WTC11 (cell line): ENCODE data around the gene NAP1L5. TPM values are rescaled to one million over a fixed set of nuclear protein-coding genes. Genes with fewer than 3 reads are reported as not detected.

Experiments used
- ATAC-seq: fragments of 200-7000 bp; cut with Tn5 transposase; 2 replicates; pipeline ENCODE4 v1.10.0; 2021; ENCODE audit warnings: mild to moderate bottlenecking, moderate library complexity
- CTCF ChIA-PET: fragments of 300-600 bp; sonication (Branson Sonifier 250); formaldehyde crosslinking; loops from one replicate; lab custom pipeline; 2021; ENCODE audit warnings: antibody characterized with exemption; lab: Charles Lee
- POLR2A ChIA-PET: fragments of 350-600 bp; sonication (Branson Sonifier 250); formaldehyde crosslinking; loops from one replicate; lab custom pipeline; 2021; ENCODE audit warnings: antibody characterized with exemption; lab: Charles Lee
- DNase-seq: peaks from one replicate; pipeline ENCODE4 v3.0.0; 2021; ENCODE audit warnings: low spot score
- H3K27ac Mint-ChIP-seq: 2 replicates; pipeline ENCODE4 v1.8.0; 2021; ENCODE audit warnings: mixed read lengths
- H3K27me3 Mint-ChIP-seq: 2 replicates; pipeline ENCODE4 v1.8.0; 2021; ENCODE audit warnings: low read depth, mild to moderate bottlenecking, moderate library complexity, mixed read lengths
- H3K36me3 Mint-ChIP-seq: 2 replicates; pipeline ENCODE4 v1.8.0; 2021; ENCODE audit warnings: mixed read lengths
- H3K4me1 Mint-ChIP-seq: 2 replicates; pipeline ENCODE4 v1.8.0; 2022; ENCODE audit warnings: mixed read lengths
- H3K4me3 Mint-ChIP-seq: 2 replicates; pipeline ENCODE4 v1.8.0; 2021; ENCODE audit warnings: mild to moderate bottlenecking, moderate library complexity, mixed read lengths
- H3K9me3 Mint-ChIP-seq: 2 replicates; pipeline ENCODE4 v1.8.0; 2021; ENCODE audit warnings: mixed read lengths
- CBFB ChIP-seq: sonication (generic); formaldehyde crosslinking; IDR thresholded peaks from 2 replicates; pipeline ENCODE4 v1.8.1; 2022; ENCODE audit warnings: mild to moderate bottlenecking, low read depth, missing genetic modification reagents
- CREB1 ChIP-seq: sonication (generic); formaldehyde crosslinking; IDR thresholded peaks from 2 replicates; pipeline ENCODE4 v1.8.0; 2023; ENCODE audit warnings: mild to moderate bottlenecking, missing genetic modification reagents
- EMX1 ChIP-seq: fragments of 250-450 bp; sonication (Bioruptor Pico); IDR thresholded peaks from 2 replicates; pipeline ENCODE4 v1.8.0; 2021; ENCODE audit warnings: mild to moderate bottlenecking
- ETV6 ChIP-seq: sonication (generic); formaldehyde crosslinking; IDR thresholded peaks from 2 replicates; pipeline ENCODE4 v1.8.1; 2022; ENCODE audit warnings: mild to moderate bottlenecking, missing genetic modification reagents
- FOXP1 ChIP-seq: sonication (generic); formaldehyde crosslinking; IDR thresholded peaks from 2 replicates; pipeline ENCODE4 v1.8.0; 2022; ENCODE audit warnings: missing genetic modification reagents, mild to moderate bottlenecking, moderate library complexity, borderline replicate concordance
- GTF2I ChIP-seq: fragments of 250-450 bp; sonication (Bioruptor Pico); conservative IDR thresholded peaks from 2 replicates; pipeline ENCODE4 v1.4.0; 2021; ENCODE audit warnings: mild to moderate bottlenecking
- HMGA2 ChIP-seq: fragments of 250-450 bp; sonication (Bioruptor Pico); IDR thresholded peaks from 2 replicates; pipeline ENCODE4 v1.4.0; 2021; ENCODE audit warnings: mild to moderate bottlenecking, moderate library complexity
- JAZF1 ChIP-seq: fragments of 250-450 bp; sonication (Bioruptor Pico); IDR thresholded peaks from 2 replicates; pipeline ENCODE4 v1.9.0; 2021; ENCODE audit warnings: moderate library complexity, mild to moderate bottlenecking, inconsistent platforms
- KAT7 ChIP-seq: sonication (generic); formaldehyde crosslinking; IDR thresholded peaks from 2 replicates; pipeline ENCODE4 v1.8.1; 2023; ENCODE audit warnings: missing genetic modification reagents, mild to moderate bottlenecking, borderline replicate concordance
- NFE2L1 ChIP-seq: sonication (generic); formaldehyde crosslinking; IDR thresholded peaks from 2 replicates; pipeline ENCODE4 v1.8.1; 2023; ENCODE audit warnings: missing genetic modification reagents
- NR1H2 ChIP-seq: sonication (generic); formaldehyde crosslinking; IDR thresholded peaks from 2 replicates; pipeline ENCODE4 v1.9.0; 2021; ENCODE audit warnings: mild to moderate bottlenecking, moderate library complexity, missing genetic modification reagents
- NR3C1 ChIP-seq: sonication (generic); formaldehyde crosslinking; conservative IDR thresholded peaks from 2 replicates; pipeline ENCODE4 v1.8.1; 2023; ENCODE audit warnings: low read depth, mild to moderate bottlenecking, missing genetic modification reagents
- ZNF121 ChIP-seq: sonication (generic); formaldehyde crosslinking; IDR thresholded peaks from 2 replicates; pipeline ENCODE4 v1.8.0; 2023; ENCODE audit warnings: missing genetic modification reagents
- ZNF416 ChIP-seq: fragments of 250-450 bp; sonication (Bioruptor Pico); IDR thresholded peaks from 2 replicates; pipeline ENCODE4 v1.9.0; 2021; ENCODE audit warnings: mild to moderate bottlenecking, inconsistent platforms
- total RNA-seq: library from RNA; stranded (reverse); gene quantifications from 3 replicates; pipeline ENCODE4 v1.2.3, GENCODE V29; 2021
- TF ChIP-seq, protein P1 (sequence below): fragments of 250-450 bp; sonication (Bioruptor Pico); IDR thresholded peaks from 2 replicates; pipeline ENCODE4 v1.9.0; 2021; ENCODE audit warnings: mild to moderate bottlenecking
- TF ChIP-seq, protein P2 (sequence below): sonication (generic); formaldehyde crosslinking; IDR thresholded peaks from 2 replicates; pipeline ENCODE4 v1.8.1; 2022; ENCODE audit warnings: missing genetic modification reagents, borderline replicate concordance
- TF ChIP-seq, protein P3 (sequence below): fragments of 250-450 bp; sonication (Bioruptor Pico); IDR thresholded peaks from 2 replicates; pipeline ENCODE4 v1.9.0; 2021; ENCODE audit warnings: mild to moderate bottlenecking, borderline replicate concordance
- TF ChIP-seq, protein P4 (sequence below): sonication (generic); formaldehyde crosslinking; IDR thresholded peaks from 2 replicates; pipeline ENCODE4 v1.8.1; 2023; ENCODE audit warnings: mild to moderate bottlenecking, missing genetic modification reagents, borderline replicate concordance
- TF ChIP-seq, protein P5 (sequence below): sonication (generic); formaldehyde crosslinking; IDR thresholded peaks from 2 replicates; pipeline ENCODE4 v1.8.0; 2022; ENCODE audit warnings: mild to moderate bottlenecking, missing genetic modification reagents

NAP1L5 gene
- total RNA-seq, 1 experiment from 2014 or later, result 3.3 TPM

DNA sequence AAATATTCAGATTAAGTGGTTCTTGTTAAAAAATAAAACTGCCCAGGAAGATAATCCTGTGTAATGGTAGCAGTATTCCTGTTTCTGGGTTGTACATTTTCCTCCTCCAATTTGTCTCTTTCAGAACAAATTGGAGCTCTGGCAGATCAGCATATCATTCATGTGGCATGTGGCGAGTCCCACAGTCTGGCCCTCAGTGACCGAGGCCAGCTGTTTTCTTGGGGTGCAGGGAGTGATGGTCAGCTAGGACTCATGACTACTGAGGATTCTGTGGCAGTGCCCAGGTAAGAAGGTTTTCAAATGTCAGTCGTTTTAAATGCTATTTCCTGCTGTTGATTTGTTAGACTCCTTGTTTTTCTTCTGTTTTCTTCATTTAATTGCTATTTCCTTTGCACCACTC lies 47.9 kb downstream of the NAP1L5 start:
- Mint-ChIP-seq H3K36me3 (no peaks in the 10 kb centered on the region), H3K4me3 (no peak overlapping the region), H3K4me1 (peaks cover 51% of the 10 kb centered on the region), H3K27me3 (no peaks in the 10 kb centered on the region), H3K27ac (no peak overlapping the region), H3K9me3 (no peaks in the 10 kb centered on the region; the same call in 1 of the 2 replicates)
- DNase-seq (no peak), ATAC-seq (no peak)
- CTCF ChIA-PET, result interaction anchor here (1.7 to 2.0 kb wide), 2 partner anchors 10 kb away, joined by 7 to 10 read pairs; no protein-coding TSS in a partner anchor
- no peak for TF ChIP-seq CBFB (CRISPR knock-in tag)
- TF ChIP-seq, protein P1, sequence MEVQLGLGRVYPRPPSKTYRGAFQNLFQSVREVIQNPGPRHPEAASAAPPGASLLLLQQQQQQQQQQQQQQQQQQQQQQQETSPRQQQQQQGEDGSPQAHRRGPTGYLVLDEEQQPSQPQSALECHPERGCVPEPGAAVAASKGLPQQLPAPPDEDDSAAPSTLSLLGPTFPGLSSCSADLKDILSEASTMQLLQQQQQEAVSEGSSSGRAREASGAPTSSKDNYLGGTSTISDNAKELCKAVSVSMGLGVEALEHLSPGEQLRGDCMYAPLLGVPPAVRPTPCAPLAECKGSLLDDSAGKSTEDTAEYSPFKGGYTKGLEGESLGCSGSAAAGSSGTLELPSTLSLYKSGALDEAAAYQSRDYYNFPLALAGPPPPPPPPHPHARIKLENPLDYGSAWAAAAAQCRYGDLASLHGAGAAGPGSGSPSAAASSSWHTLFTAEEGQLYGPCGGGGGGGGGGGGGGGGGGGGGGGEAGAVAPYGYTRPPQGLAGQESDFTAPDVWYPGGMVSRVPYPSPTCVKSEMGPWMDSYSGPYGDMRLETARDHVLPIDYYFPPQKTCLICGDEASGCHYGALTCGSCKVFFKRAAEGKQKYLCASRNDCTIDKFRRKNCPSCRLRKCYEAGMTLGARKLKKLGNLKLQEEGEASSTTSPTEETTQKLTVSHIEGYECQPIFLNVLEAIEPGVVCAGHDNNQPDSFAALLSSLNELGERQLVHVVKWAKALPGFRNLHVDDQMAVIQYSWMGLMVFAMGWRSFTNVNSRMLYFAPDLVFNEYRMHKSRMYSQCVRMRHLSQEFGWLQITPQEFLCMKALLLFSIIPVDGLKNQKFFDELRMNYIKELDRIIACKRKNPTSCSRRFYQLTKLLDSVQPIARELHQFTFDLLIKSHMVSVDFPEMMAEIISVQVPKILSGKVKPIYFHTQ, result no peak
- TF ChIP-seq ZNF121 (CRISPR knock-in tag), result no peak
- no peak for TF ChIP-seq EMX1 (CRISPR knock-in tag)
- no peak for TF ChIP-seq JAZF1 (CRISPR knock-in tag)
- no peak for TF ChIP-seq HMGA2
- no peak for TF ChIP-seq FOXP1
- TF ChIP-seq CREB1 (CRISPR knock-in tag), result no peak
- TF ChIP-seq, protein P2, sequence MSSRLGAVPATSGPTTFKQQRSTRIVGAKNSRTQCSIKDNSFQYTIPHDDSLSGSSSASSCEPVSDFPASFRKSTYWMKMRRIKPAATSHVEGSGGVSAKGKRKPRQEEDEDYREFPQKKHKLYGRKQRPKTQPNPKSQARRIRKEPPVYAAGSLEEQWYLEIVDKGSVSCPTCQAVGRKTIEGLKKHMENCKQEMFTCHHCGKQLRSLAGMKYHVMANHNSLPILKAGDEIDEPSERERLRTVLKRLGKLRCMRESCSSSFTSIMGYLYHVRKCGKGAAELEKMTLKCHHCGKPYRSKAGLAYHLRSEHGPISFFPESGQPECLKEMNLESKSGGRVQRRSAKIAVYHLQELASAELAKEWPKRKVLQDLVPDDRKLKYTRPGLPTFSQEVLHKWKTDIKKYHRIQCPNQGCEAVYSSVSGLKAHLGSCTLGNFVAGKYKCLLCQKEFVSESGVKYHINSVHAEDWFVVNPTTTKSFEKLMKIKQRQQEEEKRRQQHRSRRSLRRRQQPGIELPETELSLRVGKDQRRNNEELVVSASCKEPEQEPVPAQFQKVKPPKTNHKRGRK (CRISPR knock-in tag), result no peak
- TF ChIP-seq, protein P3, sequence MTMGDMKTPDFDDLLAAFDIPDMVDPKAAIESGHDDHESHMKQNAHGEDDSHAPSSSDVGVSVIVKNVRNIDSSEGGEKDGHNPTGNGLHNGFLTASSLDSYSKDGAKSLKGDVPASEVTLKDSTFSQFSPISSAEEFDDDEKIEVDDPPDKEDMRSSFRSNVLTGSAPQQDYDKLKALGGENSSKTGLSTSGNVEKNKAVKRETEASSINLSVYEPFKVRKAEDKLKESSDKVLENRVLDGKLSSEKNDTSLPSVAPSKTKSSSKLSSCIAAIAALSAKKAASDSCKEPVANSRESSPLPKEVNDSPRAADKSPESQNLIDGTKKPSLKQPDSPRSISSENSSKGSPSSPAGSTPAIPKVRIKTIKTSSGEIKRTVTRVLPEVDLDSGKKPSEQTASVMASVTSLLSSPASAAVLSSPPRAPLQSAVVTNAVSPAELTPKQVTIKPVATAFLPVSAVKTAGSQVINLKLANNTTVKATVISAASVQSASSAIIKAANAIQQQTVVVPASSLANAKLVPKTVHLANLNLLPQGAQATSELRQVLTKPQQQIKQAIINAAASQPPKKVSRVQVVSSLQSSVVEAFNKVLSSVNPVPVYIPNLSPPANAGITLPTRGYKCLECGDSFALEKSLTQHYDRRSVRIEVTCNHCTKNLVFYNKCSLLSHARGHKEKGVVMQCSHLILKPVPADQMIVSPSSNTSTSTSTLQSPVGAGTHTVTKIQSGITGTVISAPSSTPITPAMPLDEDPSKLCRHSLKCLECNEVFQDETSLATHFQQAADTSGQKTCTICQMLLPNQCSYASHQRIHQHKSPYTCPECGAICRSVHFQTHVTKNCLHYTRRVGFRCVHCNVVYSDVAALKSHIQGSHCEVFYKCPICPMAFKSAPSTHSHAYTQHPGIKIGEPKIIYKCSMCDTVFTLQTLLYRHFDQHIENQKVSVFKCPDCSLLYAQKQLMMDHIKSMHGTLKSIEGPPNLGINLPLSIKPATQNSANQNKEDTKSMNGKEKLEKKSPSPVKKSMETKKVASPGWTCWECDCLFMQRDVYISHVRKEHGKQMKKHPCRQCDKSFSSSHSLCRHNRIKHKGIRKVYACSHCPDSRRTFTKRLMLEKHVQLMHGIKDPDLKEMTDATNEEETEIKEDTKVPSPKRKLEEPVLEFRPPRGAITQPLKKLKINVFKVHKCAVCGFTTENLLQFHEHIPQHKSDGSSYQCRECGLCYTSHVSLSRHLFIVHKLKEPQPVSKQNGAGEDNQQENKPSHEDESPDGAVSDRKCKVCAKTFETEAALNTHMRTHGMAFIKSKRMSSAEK (CRISPR knock-in tag), result no peak
- TF ChIP-seq NR1H2 (CRISPR knock-in tag), result no peak
- no peak for TF ChIP-seq KAT7 (CRISPR knock-in tag)
- no peak for TF ChIP-seq ETV6 (CRISPR knock-in tag)
- TF ChIP-seq, protein P4, sequence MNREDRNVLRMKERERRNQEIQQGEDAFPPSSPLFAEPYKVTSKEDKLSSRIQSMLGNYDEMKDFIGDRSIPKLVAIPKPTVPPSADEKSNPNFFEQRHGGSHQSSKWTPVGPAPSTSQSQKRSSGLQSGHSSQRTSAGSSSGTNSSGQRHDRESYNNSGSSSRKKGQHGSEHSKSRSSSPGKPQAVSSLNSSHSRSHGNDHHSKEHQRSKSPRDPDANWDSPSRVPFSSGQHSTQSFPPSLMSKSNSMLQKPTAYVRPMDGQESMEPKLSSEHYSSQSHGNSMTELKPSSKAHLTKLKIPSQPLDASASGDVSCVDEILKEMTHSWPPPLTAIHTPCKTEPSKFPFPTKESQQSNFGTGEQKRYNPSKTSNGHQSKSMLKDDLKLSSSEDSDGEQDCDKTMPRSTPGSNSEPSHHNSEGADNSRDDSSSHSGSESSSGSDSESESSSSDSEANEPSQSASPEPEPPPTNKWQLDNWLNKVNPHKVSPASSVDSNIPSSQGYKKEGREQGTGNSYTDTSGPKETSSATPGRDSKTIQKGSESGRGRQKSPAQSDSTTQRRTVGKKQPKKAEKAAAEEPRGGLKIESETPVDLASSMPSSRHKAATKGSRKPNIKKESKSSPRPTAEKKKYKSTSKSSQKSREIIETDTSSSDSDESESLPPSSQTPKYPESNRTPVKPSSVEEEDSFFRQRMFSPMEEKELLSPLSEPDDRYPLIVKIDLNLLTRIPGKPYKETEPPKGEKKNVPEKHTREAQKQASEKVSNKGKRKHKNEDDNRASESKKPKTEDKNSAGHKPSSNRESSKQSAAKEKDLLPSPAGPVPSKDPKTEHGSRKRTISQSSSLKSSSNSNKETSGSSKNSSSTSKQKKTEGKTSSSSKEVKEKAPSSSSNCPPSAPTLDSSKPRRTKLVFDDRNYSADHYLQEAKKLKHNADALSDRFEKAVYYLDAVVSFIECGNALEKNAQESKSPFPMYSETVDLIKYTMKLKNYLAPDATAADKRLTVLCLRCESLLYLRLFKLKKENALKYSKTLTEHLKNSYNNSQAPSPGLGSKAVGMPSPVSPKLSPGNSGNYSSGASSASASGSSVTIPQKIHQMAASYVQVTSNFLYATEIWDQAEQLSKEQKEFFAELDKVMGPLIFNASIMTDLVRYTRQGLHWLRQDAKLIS (CRISPR knock-in tag), result no peak
- TF ChIP-seq NR3C1, result no peak
- TF ChIP-seq GTF2I (CRISPR knock-in tag), result no peak
- no peak for TF ChIP-seq ZNF416 (CRISPR knock-in tag)
- TF ChIP-seq, protein P5, sequence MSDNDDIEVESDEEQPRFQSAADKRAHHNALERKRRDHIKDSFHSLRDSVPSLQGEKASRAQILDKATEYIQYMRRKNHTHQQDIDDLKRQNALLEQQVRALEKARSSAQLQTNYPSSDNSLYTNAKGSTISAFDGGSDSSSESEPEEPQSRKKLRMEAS, result no peak
- no peak for TF ChIP-seq NFE2L1 (CRISPR knock-in tag)
- POLR2A ChIA-PET, result no interaction called here
